Measurements from ENCODE around the gene NDUFAF3. TPM values are rescaled to one million over a fixed set of nuclear protein-coding genes. Genes with fewer than 3 reads are reported as not detected.

NDUFAF3 gene
- total RNA-seq, 1 donor from 2014 or later: 200 TPM

GRCh38 chr3:49028298-49028672, 6.4 kb downstream of the NDUFAF3 start:
- no peak for TF ChIP-seq CTCF (IDR thresholded peaks at IDR 0.05)
- Histone ChIP-seq H3K4me1 (peaks cover 0 to 8% of the 10 kb centered on the region in 2 donors), H3K27me3 (no peaks in the 10 kb centered on the region), H3K36me3 (peaks cover 47 to 70% of the 10 kb centered on the region in 2 donors), H3K9me3 (no peaks in the 10 kb centered on the region), H3K27ac (peak overlapping the region; percentile 92 to 96), H3K4me3 (peak overlapping the region; percentile 59 to 76)
- intact Hi-C loops (cut with DNase I): loop anchor here (2.0 kb wide), 1 partner anchor 65 kb away; no protein-coding TSS in a partner anchor
- no peak for DNase-seq (ENCODE audit: low spot score in 2 of 2)

- H3K4me1 ChIP-seq: peaks cover 0 to 8% of the 10 kb centered on the region in 2 donors
- intact Hi-C loops (cut with DNase I): loop anchor here (2.0 kb wide), 1 partner anchor 64 kb away; no protein-coding TSS in a partner anchor
- peak within 1 kb of the TSS; percentile 59 to 76 for H3K4me3 ChIP-seq
- peak; percentile 68 to 96 for DNase-seq (ENCODE audit: low spot score in 2 of 2)
- H3K9me3 ChIP-seq: no peaks in the 10 kb centered on the region
- no peak for TF ChIP-seq CTCF (IDR thresholded peaks at IDR 0.05)
- H3K27ac ChIP-seq: peak within 1 kb of the TSS; percentile 92 to 96
- H3K27me3 ChIP-seq: no peaks in the 10 kb centered on the region
- H3K36me3 ChIP-seq: peaks cover 47 to 66% of the 10 kb centered on the region in 2 donors
Observed at GRCh38 chr3:49028673-49029562, 7.0 kb downstream of the NDUFAF3 start, which contains the start of gene IMPDH2. TSS of gene IMPDH2 (minus strand) at chr3:49029398. CDS start at chr3:49029350, 48 bp downstream.

- TF ChIP-seq CTCF (IDR thresholded peaks at IDR 0.05): no peak
- intact Hi-C loops (cut with DNase I): loop anchor here (2.0 kb wide), 1 partner anchor 63 kb away; no protein-coding TSS in a partner anchor
- Histone ChIP-seq H3K9me3 (no peaks in the 10 kb centered on the region), H3K27me3 (no peaks in the 10 kb centered on the region), H3K4me1 (peaks cover 0 to 8% of the 10 kb centered on the region in 2 donors), H3K36me3 (peaks cover 46 to 62% of the 10 kb centered on the region in 2 donors), H3K27ac (peak overlapping the region; percentile 92 to 96), H3K4me3 (peak overlapping the region; percentile 59 to 76)
- DNase-seq (ENCODE audit: low spot score in 2 of 2): no peak
Observed at GRCh38 chr3:49029563-49029884, 7.6 kb downstream of the NDUFAF3 start.

- peak overlapping the region; percentile 92 to 96 for H3K27ac ChIP-seq
Observed at GRCh38 chr3:49030321-49030720, 8.4 kb downstream of the NDUFAF3 start.

More at GRCh38 chr3:49030321-49030720, 8.4 kb downstream of the NDUFAF3 start:
- TF ChIP-seq CTCF (IDR thresholded peaks at IDR 0.05): no peak
- intact Hi-C loops (cut with DNase I): loop anchor here (5.0 kb wide), 1 partner anchor 77 kb away; no protein-coding TSS in a partner anchor
- Histone ChIP-seq H3K4me3 (no peak overlapping the region), H3K27me3 (no peaks in the 10 kb centered on the region), H3K4me1 (peaks cover 0 to 8% of the 10 kb centered on the region in 2 donors), H3K36me3 (peaks cover 45 to 62% of the 10 kb centered on the region in 2 donors), H3K9me3 (no peaks in the 10 kb centered on the region)
- no peak for DNase-seq (ENCODE audit: low spot score in 2 of 2)

Data from ascending aorta (tissue), 2 donors.